ENCODE data around the gene OR2D3. TPM values are rescaled to one million over a fixed set of nuclear protein-coding genes. Genes with fewer than 3 reads are reported as not detected.
"Not testable (repeated sequence)": the region's sequence is repeated elsewhere in the genome, so short reads cannot be mapped to it uniquely, and the experiment has no call there.

The OR2D3 gene
- total RNA-seq: not detected
- long read RNA-seq: 0 reads

- DNase-seq: no peak
- H3K27ac ChIP-seq: no peak within 1 kb of the TSS
- H3K4me3 ChIP-seq: no peak within 1 kb of the TSS
- no peaks in the 10 kb centered on the region for H3K27me3 ChIP-seq
- no peaks in the 10 kb centered on the region for H3K9me3 ChIP-seq
- TF ChIP-seq CTCF (IDR thresholded peaks at IDR 0.05): no peak
- no peak for ATAC-seq
- intact Hi-C loops (cut with DNase I): loop anchor here (10.0 kb wide), 1 partner anchor 576 kb away; no protein-coding TSS in a partner anchor
- no peaks in the 10 kb centered on the region for H3K36me3 ChIP-seq
- H3K4me1 ChIP-seq: no peaks in the 10 kb centered on the region
These were observed at the start of gene OR2D3 for GRCh38 chr11:6920702-6921101. Gene OR2D3, plus strand, starts transcription at chr11:6921002. Its CDS starts 0 bp downstream, at chr11:6921002.

GRCh38 chr11:6871278-6871677 is 49.5 kb upstream of the OR2D3 start:
- Histone ChIP-seq H3K36me3 (no peaks in the 10 kb centered on the region), H3K27me3 (no peaks in the 10 kb centered on the region), H3K4me1 (no peaks in the 10 kb centered on the region), H3K9me3 (no peaks in the 10 kb centered on the region), H3K4me3 (no peak overlapping the region), H3K27ac (no peak overlapping the region)
- no peak for DNase-seq
- no peak for TF ChIP-seq CTCF (IDR thresholded peaks at IDR 0.05)
- no peak for ATAC-seq
- intact Hi-C loops (cut with DNase I): no loop called here

- H3K27me3 ChIP-seq: no peaks in the 10 kb centered on the region
- no peak overlapping the region for H3K27ac ChIP-seq
- no peaks in the 10 kb centered on the region for H3K4me1 ChIP-seq
- H3K4me3 ChIP-seq: no peak overlapping the region
- intact Hi-C loops (cut with DNase I): no loop called here
- no peak for TF ChIP-seq CTCF (IDR thresholded peaks at IDR 0.05)
- no peaks in the 10 kb centered on the region for H3K36me3 ChIP-seq
- no peaks in the 10 kb centered on the region for H3K9me3 ChIP-seq
- DNase-seq: no peak
- ATAC-seq: no peak
These were observed 45.0 kb upstream of the OR2D3 start for GRCh38 chr11:6875761-6876160.

- H3K9me3 ChIP-seq: no peaks in the 10 kb centered on the region
- H3K27ac ChIP-seq: no peak within 1 kb of the TSS
- no peak for TF ChIP-seq CTCF (IDR thresholded peaks at IDR 0.05)
- no peaks in the 10 kb centered on the region for H3K27me3 ChIP-seq
- intact Hi-C loops (cut with DNase I): no loop called here
- no peaks in the 10 kb centered on the region for H3K4me1 ChIP-seq
- DNase-seq (no peak), ATAC-seq (no peak)
- H3K36me3 ChIP-seq: no peaks in the 10 kb centered on the region
- H3K4me3 ChIP-seq: no peak within 1 kb of the TSS
These were observed 44.5 kb upstream of the OR2D3 start, which contains the start of gene OR10A4 for GRCh38 chr11:6876325-6876724. Gene OR10A4, plus strand, starts transcription at chr11:6876625. Its CDS starts 23 bp downstream, at chr11:6876648.

- Histone ChIP-seq H3K9me3 (no peaks in the 10 kb centered on the region), H3K4me3 (no peak overlapping the region), H3K27ac (no peak overlapping the region), H3K36me3 (no peaks in the 10 kb centered on the region), H3K27me3 (no peaks in the 10 kb centered on the region), H3K4me1 (no peaks in the 10 kb centered on the region)
- DNase-seq (no peak), ATAC-seq (no peak)
- no peak for TF ChIP-seq CTCF (IDR thresholded peaks at IDR 0.05)
- intact Hi-C loops (cut with DNase I): no loop called here
These were observed 43.9 kb upstream of the OR2D3 start for GRCh38 chr11:6876914-6877313.

- H3K4me3 ChIP-seq: no peak overlapping the region
- ATAC-seq (no peak), DNase-seq (no peak)
- intact Hi-C loops (cut with DNase I): no loop called here
- H3K27me3 ChIP-seq: no peaks in the 10 kb centered on the region
- no peaks in the 10 kb centered on the region for H3K36me3 ChIP-seq
- H3K27ac ChIP-seq: no peak overlapping the region
- H3K9me3 ChIP-seq: no peaks in the 10 kb centered on the region
- no peaks in the 10 kb centered on the region for H3K4me1 ChIP-seq
- no peak for TF ChIP-seq CTCF (IDR thresholded peaks at IDR 0.05)
These were observed 38.1 kb upstream of the OR2D3 start for GRCh38 chr11:6882751-6883150.

- DNase-seq; intact Hi-C loops (cut with DNase I); H3K4me3 ChIP-seq; H3K27ac ChIP-seq; ATAC-seq; H3K27me3 ChIP-seq; H3K9me3 ChIP-seq; H3K36me3 ChIP-seq; H3K4me1 ChIP-seq: not testable (repeated sequence)
These were observed 33.1 kb upstream of the OR2D3 start for GRCh38 chr11:6887711-6888110.
